Pancreas (tissue), 10 donors: ENCODE results near the gene GTSE1. TPM values are rescaled to one million over a fixed set of nuclear protein-coding genes. Genes with fewer than 3 reads are reported as not detected.
A peak's percentile ranks its signal among the peaks of the same experiment; 100 is the strongest.

Experiments used
- ATAC-seq, 4 donors: fragments of 200-7000 bp; cut with Tn5 transposase; one replicate each; pipeline versions ENCODE4 v1.8.0 to v1.9.1; 2020; ENCODE audit warnings: mild to moderate bottlenecking in 4 of 4, moderate library complexity in 4 of 4
- DNase-seq, 6 donors: peaks; one replicate each; pipeline ENCODE4 v3.0.0-alpha.2; 2020
- FAIRE-seq: peaks from 2 replicates; lab custom pipeline; 2012; peaks lifted over from hg19 to GRCh38; lab: Jason Lieb, UNC
- H3K27ac ChIP-seq, 4 donors: fragments of 200-600 bp; sonication (generic); 1 replicate in 3 of 4; 2 replicates in 1 of 4; pipeline versions ENCODE4 v1.5.0 to v1.8.0; 2020
- H3K27me3 ChIP-seq, 4 donors: fragments of 200-600 bp; one replicate each; pipeline ENCODE4 v1.8.0; 2021
- H3K36me3 ChIP-seq, 3 donors: fragments of 200-600 bp; sonication (generic) in 1 of 3; one replicate each; pipeline versions ENCODE4 v1.5.0 to v1.8.0; 2020 to 2021
- H3K4me1 ChIP-seq, 3 donors: fragments of 200-600 bp; one replicate each; pipeline ENCODE4 v1.8.0; 2021
- H3K4me3 ChIP-seq, 4 donors: fragments of 200-600 bp; sonication (generic) in 2 of 4; one replicate each; pipeline versions ENCODE4 v1.5.0 to v1.8.0; 2020 to 2021
- H3K9me3 ChIP-seq, 4 donors: fragments of 200-600 bp; one replicate each; pipeline ENCODE4 v1.8.0; 2021
- CTCF ChIP-seq, 4 donors: fragments of 200-600 bp; sonication (generic) in 3 of 4; IDR thresholded peaks; one replicate each; pipeline versions ENCODE4 v1.5.0 to v1.8.0; 2021; ENCODE audit warnings: antibody characterized with exemption in 4 of 4
- WGBS, 2 donors: extraction: QIAGEN DNeasy Blood & Tissue Kit; methylation state at CpG; one replicate each; pipeline ENCODE4 v1.1.7; 2013; 5-methylcytosine and 5-hydroxymethylcytosine counted together
- intact Hi-C, 3 donors: fragments of 100-400 bp; cut with DNase I; formaldehyde crosslinking; loops; one replicate each; pipeline versions ENCODE4 v1.11.1 to v1.14.2; 2022
- polyA plus RNA-seq, 2 donors: library from polyadenylated mRNA; stranded (reverse); fragments of 200-250 nt; gene quantifications; one replicate each; pipeline ENCODE4 v1.2.3, GENCODE V29; 2013
- total RNA-seq, 6 donors: library from RNA; stranded (reverse); fragmentation: NEBNext Ultra II Directional in 4 of 6; extraction: Animal tissue kit (Norgen Biotek cat#: 25700) in 4 of 6; gene quantifications; one replicate each; pipeline versions ENCODE4 v1.2.1 to v1.2.4, GENCODE V29; 2021 to 2023
- donor health status: healthy with polysubstance abuse.
- donor health status: DM: no; HTN: no; CAD: no; lungs with moderate emphysema.
- donor health status: DM: no; HTN: no; CAD: no.
- donor health status: control.
- donor health status: control.
- donor health status: Bipolar disorder and iron deficiency.
- donor health status: DM: yes; HTN: yes; CAD: no.
- donor health status: DM: no; HTN: no; CAD: no.
- donor health status: DM: no; HTN: no; CAD: no.
- donor health status: DM: yes; HTN: yes; CAD: no.

The GTSE1 gene
- total and polyA plus RNA-seq, 8 donors: 0.12 to 0.75 (median 0.23) TPM; not detected in 1

- Histone ChIP-seq H3K9me3 (no peaks in the 10 kb centered on the region), H3K27ac (no peak overlapping the region), H3K4me3 (no peak overlapping the region), H3K4me1 (peaks cover 0 to 7% (median 3%) of the 10 kb centered on the region in 3 donors), H3K36me3 (peaks cover 0 to 7% (median 0%) of the 10 kb centered on the region in 3 donors), H3K27me3 (no peaks in the 10 kb centered on the region)
- intact Hi-C loops: loop anchor here in 1 of 3 donors (10.0 kb wide), 1 partner anchor 186 kb away; no protein-coding TSS in a partner anchor
- 93 to 94% methylated on average over 6 of the region's 6 CpGs for WGBS, 2 donors
- ATAC-seq (no peak), DNase-seq (peak in 1 of 6 donors; percentile 23), FAIRE-seq (no peak)
- no peak for TF ChIP-seq CTCF (IDR thresholded peaks at IDR 0.05)
These were observed 62.1 kb downstream of the GTSE1 start for GRCh38 chr22:46358766-46359165.

DNA sequence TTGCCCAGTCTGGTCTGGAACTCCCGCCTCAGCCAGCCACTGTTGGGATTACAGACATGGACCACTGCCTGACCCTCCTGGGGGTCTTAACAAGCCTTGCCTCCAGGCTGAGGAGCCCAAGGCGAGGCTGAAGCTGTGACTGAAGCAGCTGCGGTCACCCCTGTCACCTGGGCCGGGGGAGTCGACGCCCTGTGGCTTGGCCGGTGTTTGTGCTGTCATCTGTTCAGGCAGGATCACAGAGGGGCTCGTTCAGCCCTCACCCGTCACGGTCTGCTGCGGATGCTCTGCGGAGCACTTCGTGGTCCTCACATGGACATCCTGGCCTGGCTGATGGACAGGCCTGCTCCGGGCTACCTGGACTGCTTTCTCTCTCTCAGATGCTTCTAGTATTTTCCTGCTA, 62.7 kb downstream of the GTSE1 start:
- Histone ChIP-seq H3K4me3 (no peak overlapping the region), H3K36me3 (peaks cover 0 to 7% (median 0%) of the 10 kb centered on the region in 3 donors), H3K9me3 (no peaks in the 10 kb centered on the region), H3K27me3 (no peaks in the 10 kb centered on the region), H3K27ac (no peak overlapping the region), H3K4me1 (peaks cover 0 to 7% (median 3%) of the 10 kb centered on the region in 3 donors)
- intact Hi-C loops: loop anchor here in 1 of 3 donors (10.0 kb wide), 1 partner anchor 185 kb away; no protein-coding TSS in a partner anchor
- no peak for FAIRE-seq
- WGBS, 2 donors: 89 to 90% methylated on average over 14 of the region's 14 CpGs
- no peak for TF ChIP-seq CTCF (IDR thresholded peaks at IDR 0.05)
- no peak for ATAC-seq
- peak in 2 of 6 donors; percentile 38 to 61 for DNase-seq

GRCh38 chr22:46360097-46360496, 63.4 kb downstream of the GTSE1 start:
- no peak overlapping the region for H3K4me3 ChIP-seq
- H3K4me1 ChIP-seq: peaks cover 0 to 3% (median under 1%) of the 10 kb centered on the region in 3 donors
- WGBS, 2 donors: 74 to 75% methylated on average over 5 of the region's 5 CpGs
- DNase-seq (peak in 2 of 6 donors; percentile 22 to 34), ATAC-seq (no peak), FAIRE-seq (no peak)
- TF ChIP-seq CTCF (IDR thresholded peaks at IDR 0.05): no peak
- intact Hi-C loops: no loop called here
- H3K36me3 ChIP-seq: peaks cover 0 to 7% (median 0%) of the 10 kb centered on the region in 3 donors
- H3K9me3 ChIP-seq: no peaks in the 10 kb centered on the region
- H3K27ac ChIP-seq: no peak overlapping the region
- H3K27me3 ChIP-seq: no peaks in the 10 kb centered on the region

DNA sequence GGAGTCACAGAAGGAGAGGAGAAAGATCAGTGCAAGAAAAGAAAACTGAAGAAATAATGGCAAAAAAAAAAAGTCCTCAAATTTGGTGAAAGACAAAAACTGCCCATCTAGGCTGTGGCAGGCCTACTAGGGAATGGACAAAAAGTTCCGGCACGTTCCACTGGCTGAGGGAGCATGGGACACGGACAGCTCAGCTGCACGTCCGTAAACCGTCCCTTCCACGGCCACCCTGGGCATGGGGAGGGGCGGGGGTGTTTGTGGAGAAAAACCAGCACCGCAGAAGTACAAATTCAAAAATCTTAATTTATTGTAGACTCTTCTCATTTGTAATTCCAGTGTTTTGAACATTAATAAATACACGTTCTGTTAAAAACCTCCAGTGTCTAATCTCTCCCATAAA, 64.2 kb downstream of the GTSE1 start:
- TF ChIP-seq CTCF (IDR thresholded peaks at IDR 0.05): no peak
- intact Hi-C loops: no loop called here
- Histone ChIP-seq H3K4me3 (no peak overlapping the region), H3K9me3 (no peaks in the 10 kb centered on the region), H3K36me3 (peaks cover 0 to 7% (median 0%) of the 10 kb centered on the region in 3 donors), H3K27me3 (no peaks in the 10 kb centered on the region), H3K27ac (no peak overlapping the region), H3K4me1 (peaks cover 0 to 3% (median 0%) of the 10 kb centered on the region in 3 donors)
- ATAC-seq (no peak), FAIRE-seq (no peak), DNase-seq (peak in 1 of 6 donors; percentile 20)
- 93 to 95% methylated on average over 10 of the region's 10 CpGs for whole genome bisulfite sequencing, 2 donors

DNA sequence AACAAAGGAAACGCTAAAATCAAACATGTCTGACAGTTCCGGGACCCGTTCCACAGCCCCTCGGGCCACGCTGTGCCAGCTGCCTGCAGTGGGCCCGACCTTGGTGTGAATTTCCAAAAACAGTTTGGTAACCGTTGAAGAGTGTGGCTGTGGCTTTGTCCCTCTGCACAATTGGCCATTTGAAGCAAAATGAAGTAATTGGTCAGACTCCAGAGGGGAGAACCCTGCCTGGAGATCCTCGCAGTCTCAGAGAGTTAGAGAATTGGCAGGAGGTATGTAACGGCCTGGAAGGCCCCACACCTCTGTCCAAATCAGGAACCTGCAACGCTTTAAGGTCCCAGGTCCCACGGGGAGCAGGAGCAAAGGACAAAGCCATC, 65.1 kb downstream of the GTSE1 start:
- Histone ChIP-seq H3K36me3 (no peaks in the 10 kb centered on the region), H3K4me3 (no peak overlapping the region), H3K4me1 (peaks cover 0 to 3% (median 0%) of the 10 kb centered on the region in 3 donors), H3K27ac (no peak overlapping the region), H3K27me3 (no peaks in the 10 kb centered on the region), H3K9me3 (no peaks in the 10 kb centered on the region)
- FAIRE-seq (no peak), ATAC-seq (peak in 3 of 4 donors; percentile 27 to 37 (median 28)), DNase-seq (peak in 1 of 6 donors; percentile 17)
- 36 to 47% methylated on average over 11 of the region's 11 CpGs for WGBS, 2 donors
- no peak for TF ChIP-seq CTCF (IDR thresholded peaks at IDR 0.05)
- intact Hi-C loops: no loop called here
